ENCODE results near the gene PHF21B. TPM values are rescaled to one million over a fixed set of nuclear protein-coding genes. Genes with fewer than 3 reads are reported as not detected.

Gene PHF21B
- total RNA-seq, 1 donor from 2014 or later, result 113 TPM

DNA sequence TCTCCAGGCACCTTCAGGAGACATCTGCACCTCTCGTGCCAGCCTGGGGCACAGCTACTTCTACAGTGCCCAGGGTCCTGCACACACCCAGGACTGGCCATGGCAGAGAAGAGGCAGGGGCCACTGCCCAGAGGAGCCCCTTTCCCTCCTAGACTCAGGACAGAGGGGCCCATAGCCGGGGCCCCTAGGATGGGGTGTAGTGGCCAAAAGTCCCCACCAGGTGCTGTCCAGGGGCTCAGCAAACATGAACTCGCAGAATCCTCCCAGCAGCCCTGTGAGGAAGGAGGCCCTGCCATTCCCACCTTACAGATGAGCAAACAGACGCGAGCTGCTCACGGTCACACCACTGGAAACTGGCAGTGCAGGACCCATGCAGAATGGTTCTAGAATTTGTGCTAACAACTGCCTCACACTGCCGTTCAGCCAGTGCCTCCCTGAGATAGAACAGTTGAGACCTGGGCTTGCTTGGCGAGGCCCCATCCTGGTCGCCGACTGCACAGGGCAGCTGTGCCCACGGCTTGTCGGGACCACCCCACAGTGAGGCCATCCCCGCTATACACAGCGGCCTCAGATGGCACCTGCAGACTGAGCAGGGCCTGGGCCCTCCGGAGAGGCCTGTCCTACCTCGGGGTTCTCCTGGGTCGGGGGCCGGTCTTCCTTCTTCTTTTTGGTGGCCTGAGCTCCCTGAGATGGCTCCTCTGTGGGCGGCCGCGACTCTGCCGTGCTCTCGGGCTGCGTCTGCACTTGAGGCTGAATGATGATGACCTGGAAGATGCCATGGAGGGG is 96.4 kb downstream of the PHF21B start:
- peaks cover 14% of the 10 kb centered on the region for H3K9me3 Mint-ChIP-seq (ENCODE audit: unreplicated experiment)
- TF ChIP-seq, protein P1, sequence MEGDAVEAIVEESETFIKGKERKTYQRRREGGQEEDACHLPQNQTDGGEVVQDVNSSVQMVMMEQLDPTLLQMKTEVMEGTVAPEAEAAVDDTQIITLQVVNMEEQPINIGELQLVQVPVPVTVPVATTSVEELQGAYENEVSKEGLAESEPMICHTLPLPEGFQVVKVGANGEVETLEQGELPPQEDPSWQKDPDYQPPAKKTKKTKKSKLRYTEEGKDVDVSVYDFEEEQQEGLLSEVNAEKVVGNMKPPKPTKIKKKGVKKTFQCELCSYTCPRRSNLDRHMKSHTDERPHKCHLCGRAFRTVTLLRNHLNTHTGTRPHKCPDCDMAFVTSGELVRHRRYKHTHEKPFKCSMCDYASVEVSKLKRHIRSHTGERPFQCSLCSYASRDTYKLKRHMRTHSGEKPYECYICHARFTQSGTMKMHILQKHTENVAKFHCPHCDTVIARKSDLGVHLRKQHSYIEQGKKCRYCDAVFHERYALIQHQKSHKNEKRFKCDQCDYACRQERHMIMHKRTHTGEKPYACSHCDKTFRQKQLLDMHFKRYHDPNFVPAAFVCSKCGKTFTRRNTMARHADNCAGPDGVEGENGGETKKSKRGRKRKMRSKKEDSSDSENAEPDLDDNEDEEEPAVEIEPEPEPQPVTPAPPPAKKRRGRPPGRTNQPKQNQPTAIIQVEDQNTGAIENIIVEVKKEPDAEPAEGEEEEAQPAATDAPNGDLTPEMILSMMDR (IDR thresholded peaks at IDR 0.05; ENCODE audit: partially characterized antibody, unreplicated experiment), result peak; percentile 11
- no peak overlapping the region for H3K4me3 Mint-ChIP-seq (ENCODE audit: unreplicated experiment)
- peaks cover 31% of the 10 kb centered on the region for H3K36me3 Mint-ChIP-seq (ENCODE audit: unreplicated experiment)
- no peak for DNase-seq
- peaks cover 9% of the 10 kb centered on the region for H3K27me3 Mint-ChIP-seq (ENCODE audit: unreplicated experiment)
- no peaks in the 10 kb centered on the region for H3K4me1 Mint-ChIP-seq (ENCODE audit: low read depth, unreplicated experiment)
- no peak overlapping the region for H3K27ac Mint-ChIP-seq (ENCODE audit: unreplicated experiment)

DNA sequence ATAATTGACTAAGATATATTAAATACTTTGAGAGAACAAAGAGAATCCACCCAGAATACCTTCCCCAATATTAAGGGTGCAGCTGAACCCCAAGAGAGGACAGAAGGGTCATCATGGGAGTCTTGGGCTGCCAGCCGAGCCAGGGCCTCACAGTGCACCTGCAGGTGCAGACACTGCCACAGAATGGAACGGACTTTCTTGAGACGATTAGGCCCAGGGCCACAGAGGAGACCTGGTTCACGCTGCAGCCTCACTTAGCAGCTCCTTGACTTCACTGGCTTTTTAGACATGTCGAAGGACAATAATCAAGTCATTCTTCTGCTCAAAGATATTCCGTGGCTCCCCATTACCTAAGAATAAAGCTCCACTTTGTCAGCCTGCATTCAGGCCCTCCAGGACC is 100.6 kb downstream of the PHF21B start:
- Mint-ChIP-seq H3K4me3 (ENCODE audit: unreplicated experiment) (no peak overlapping the region), H3K9me3 (ENCODE audit: unreplicated experiment) (peaks cover 14% of the 10 kb centered on the region), H3K27ac (ENCODE audit: unreplicated experiment) (no peak overlapping the region), H3K36me3 (ENCODE audit: unreplicated experiment) (peaks cover 36% of the 10 kb centered on the region), H3K4me1 (ENCODE audit: low read depth, unreplicated experiment) (no peaks in the 10 kb centered on the region), H3K27me3 (ENCODE audit: unreplicated experiment) (peaks cover 5% of the 10 kb centered on the region)
- DNase-seq, result no peak
- TF ChIP-seq, protein P1 (IDR thresholded peaks at IDR 0.05; ENCODE audit: partially characterized antibody, unreplicated experiment), result no peak

DNA sequence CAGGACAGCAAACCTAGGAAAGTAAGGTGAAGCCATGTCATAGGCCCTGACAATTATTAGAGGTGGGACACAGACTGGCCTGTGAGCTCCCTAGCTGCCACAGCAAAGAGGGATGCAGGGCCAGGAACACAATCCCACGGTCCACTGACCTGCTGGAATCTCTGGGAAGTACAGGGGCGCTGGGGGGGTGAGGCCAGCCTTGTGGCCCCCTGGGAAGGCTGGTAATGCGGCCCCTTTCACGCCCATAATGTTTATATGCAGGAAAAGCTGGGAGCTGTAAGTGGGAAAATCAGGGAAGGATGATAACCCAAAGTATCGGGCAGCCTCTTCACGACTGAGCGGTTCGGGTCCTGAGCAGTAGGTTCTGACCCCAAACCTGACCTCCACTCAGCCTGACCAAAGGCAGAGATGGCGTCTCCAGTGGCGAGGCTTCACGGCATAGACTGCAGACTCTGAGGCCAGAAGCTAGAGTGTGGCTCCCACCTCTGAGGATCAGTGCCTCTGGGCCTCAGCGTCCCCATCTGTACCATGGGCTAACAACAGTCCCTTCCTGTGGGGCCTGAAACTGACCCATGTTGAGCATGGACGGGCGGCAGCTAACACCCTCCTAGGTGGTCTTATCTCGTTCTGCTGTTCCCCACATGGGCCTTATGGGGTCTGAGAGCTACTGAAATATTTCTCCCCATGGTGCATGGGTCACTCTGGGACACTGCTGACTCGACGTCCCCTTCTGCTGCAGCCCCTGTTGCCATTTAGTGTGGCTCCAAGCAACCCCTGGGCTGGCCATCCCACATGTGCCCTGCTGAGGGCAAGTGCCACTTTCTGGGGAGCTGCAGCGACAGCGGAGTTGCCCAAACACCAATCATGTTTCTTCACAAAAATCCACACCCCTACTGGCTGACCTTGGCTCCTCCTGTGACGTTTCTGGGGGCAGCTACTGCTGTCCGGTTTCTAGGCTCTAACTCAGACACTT is 101.8 kb downstream of the PHF21B start:
- Mint-ChIP-seq H3K27ac (ENCODE audit: unreplicated experiment) (no peak overlapping the region), H3K36me3 (ENCODE audit: unreplicated experiment) (peaks cover 36% of the 10 kb centered on the region), H3K9me3 (ENCODE audit: unreplicated experiment) (peaks cover 14% of the 10 kb centered on the region), H3K27me3 (ENCODE audit: unreplicated experiment) (peaks cover 5% of the 10 kb centered on the region), H3K4me3 (ENCODE audit: unreplicated experiment) (no peak overlapping the region), H3K4me1 (ENCODE audit: low read depth, unreplicated experiment) (no peaks in the 10 kb centered on the region)
- DNase-seq, result no peak
- TF ChIP-seq, protein P1 (IDR thresholded peaks at IDR 0.05; ENCODE audit: partially characterized antibody, unreplicated experiment), result no peak

DNA sequence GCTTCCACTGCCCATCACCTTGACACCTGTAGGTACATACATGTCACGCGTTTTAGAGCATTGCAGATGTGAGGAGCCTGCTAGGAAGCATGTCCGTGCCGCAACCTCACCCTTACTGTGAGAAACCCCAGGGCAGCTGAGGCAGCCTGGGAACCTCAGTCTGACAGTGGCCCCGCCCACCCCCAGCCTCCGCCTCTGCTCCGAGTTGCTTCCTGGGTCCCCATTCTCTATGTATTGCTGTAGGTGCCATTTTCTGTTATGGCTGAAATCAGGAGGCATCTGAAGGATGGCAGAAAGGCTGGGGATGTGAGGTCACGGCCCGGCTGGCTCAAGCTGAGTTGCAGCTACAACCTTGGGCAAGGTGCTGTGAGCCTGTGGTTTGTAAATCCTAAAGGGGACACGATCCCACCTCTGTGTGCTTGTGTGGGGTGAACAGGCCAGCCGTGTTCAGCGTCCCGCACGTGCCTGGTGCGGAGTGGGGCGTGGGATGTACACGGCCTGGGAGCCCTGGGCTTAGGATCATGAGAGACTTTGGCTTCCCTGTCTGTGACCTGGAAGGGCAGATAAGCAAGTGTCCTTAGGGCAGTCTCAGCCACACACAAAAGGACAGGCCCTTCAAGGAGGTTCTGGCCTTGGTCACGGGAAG is 102.7 kb downstream of the PHF21B start:
- no peak for DNase-seq
- Mint-ChIP-seq H3K4me1 (ENCODE audit: low read depth, unreplicated experiment) (no peaks in the 10 kb centered on the region), H3K36me3 (ENCODE audit: unreplicated experiment) (peaks cover 36% of the 10 kb centered on the region), H3K27me3 (ENCODE audit: unreplicated experiment) (peaks cover 5% of the 10 kb centered on the region), H3K27ac (ENCODE audit: unreplicated experiment) (no peak overlapping the region), H3K4me3 (ENCODE audit: unreplicated experiment) (no peak overlapping the region), H3K9me3 (ENCODE audit: unreplicated experiment) (peaks cover 9% of the 10 kb centered on the region)
- TF ChIP-seq, protein P1 (IDR thresholded peaks at IDR 0.05; ENCODE audit: partially characterized antibody, unreplicated experiment), result no peak

Measured in glutamatergic neuron (in vitro differentiated cells).